NB4 (cell line): ENCODE data around the gene SAXO2.

Source experiments
- POLR2A ChIP-seq: IDR thresholded peaks from 2 replicates; pipeline ENCODE4 v1.6.1; 2011; ENCODE audit warnings: mild to moderate bottlenecking; ENCODE audit not compliant: insufficient read length; ENCODE audit errors: extremely low read depth
- TF ChIP-seq, protein P1 (sequence below): IDR thresholded peaks from one replicate; pipeline ENCODE4 v1.5.1; 2012; ENCODE audit warnings: low read depth, low read length

DNA sequence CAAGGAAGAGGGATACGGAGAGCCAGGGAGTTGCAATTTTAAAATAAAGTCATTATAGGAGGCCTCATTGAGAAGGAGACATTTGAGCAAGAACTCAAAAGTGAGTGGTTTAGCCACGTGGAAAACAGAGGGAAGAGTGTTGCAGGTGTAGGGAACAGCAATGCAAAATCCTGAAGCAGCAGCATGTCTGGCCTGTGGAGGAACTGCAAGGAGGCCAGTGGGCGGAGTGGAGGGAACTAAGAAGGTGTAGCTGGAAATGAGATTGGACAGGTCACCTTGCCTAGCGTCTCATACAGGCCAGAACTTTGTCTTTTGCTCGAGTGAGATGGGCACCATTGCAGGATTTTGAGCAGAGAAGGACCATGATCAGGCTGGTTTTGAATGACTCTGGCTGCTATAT, 34.9 kb downstream of the SAXO2 start:
- TF ChIP-seq, protein P1, sequence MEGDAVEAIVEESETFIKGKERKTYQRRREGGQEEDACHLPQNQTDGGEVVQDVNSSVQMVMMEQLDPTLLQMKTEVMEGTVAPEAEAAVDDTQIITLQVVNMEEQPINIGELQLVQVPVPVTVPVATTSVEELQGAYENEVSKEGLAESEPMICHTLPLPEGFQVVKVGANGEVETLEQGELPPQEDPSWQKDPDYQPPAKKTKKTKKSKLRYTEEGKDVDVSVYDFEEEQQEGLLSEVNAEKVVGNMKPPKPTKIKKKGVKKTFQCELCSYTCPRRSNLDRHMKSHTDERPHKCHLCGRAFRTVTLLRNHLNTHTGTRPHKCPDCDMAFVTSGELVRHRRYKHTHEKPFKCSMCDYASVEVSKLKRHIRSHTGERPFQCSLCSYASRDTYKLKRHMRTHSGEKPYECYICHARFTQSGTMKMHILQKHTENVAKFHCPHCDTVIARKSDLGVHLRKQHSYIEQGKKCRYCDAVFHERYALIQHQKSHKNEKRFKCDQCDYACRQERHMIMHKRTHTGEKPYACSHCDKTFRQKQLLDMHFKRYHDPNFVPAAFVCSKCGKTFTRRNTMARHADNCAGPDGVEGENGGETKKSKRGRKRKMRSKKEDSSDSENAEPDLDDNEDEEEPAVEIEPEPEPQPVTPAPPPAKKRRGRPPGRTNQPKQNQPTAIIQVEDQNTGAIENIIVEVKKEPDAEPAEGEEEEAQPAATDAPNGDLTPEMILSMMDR = no peak
- TF ChIP-seq POLR2A = no peak
